CD14-positive monocyte (primary cell): Measurements from ENCODE around the gene ZFAND2B. TPM values are rescaled to one million over a fixed set of nuclear protein-coding genes. Genes with fewer than 3 reads are reported as not detected.

Source experiments
- DNase-seq, 3 donors: peaks; one replicate each; pipeline ENCODE4 v3.0.0-alpha.2; 2011 to 2022
- H2AFZ ChIP-seq: 2 replicates; pipeline ENCODE4 v1.6.0; 2012; ENCODE audit warnings: mild to moderate bottlenecking, low read depth, low read length, inconsistent platforms; ENCODE audit not compliant: insufficient read depth, poor library complexity, severe bottlenecking
- H3K27ac ChIP-seq, 2 donors: 1 replicate in 1 of 2; 2 replicates in 1 of 2; pipeline ENCODE4 v1.5.1; 2012 to 2013; ENCODE audit warnings: low read length in 2 of 2, control low read depth in 1 of 2, inconsistent platforms in 1 of 2, low read depth in 1 of 2, mild to moderate bottlenecking in 1 of 2
- H3K27me3 ChIP-seq, 2 donors: one replicate each; pipeline versions ENCODE4 v1.6.0 to v1.6.1; 2011 to 2013; ENCODE audit warnings: low read length in 2 of 2; ENCODE audit not compliant: control insufficient read depth in 2 of 2, insufficient read depth in 2 of 2
- H3K36me3 ChIP-seq, 2 donors: replicated peaks in 1 of 2; 1 replicate in 1 of 2; 2 replicates in 1 of 2; pipeline versions ENCODE4 v1.5.1 to v1.6.1; 2012 to 2013; ENCODE audit warnings: low read length in 2 of 2, control low read depth in 1 of 2, inconsistent platforms in 1 of 2, mild to moderate bottlenecking in 1 of 2; ENCODE audit not compliant: insufficient read depth in 2 of 2, control insufficient read depth in 1 of 2
- H3K4me1 ChIP-seq, 2 donors: 1 replicate in 1 of 2; 2 replicates in 1 of 2; pipeline versions ENCODE4 v1.5.1 to v1.6.1; 2012 to 2013; ENCODE audit warnings: low read length in 2 of 2, control low read depth in 1 of 2, inconsistent platforms in 1 of 2, mild to moderate bottlenecking in 1 of 2, moderate library complexity in 1 of 2; ENCODE audit not compliant: insufficient read depth in 2 of 2, control insufficient read depth in 1 of 2
- H3K4me2 ChIP-seq: replicated peaks from 2 replicates; pipeline ENCODE3; 2012; ENCODE audit warnings: low read length, moderate library complexity, mild to moderate bottlenecking; ENCODE audit not compliant: poor library complexity, severe bottlenecking; ENCODE audit errors: extremely low read depth
- H3K4me3 ChIP-seq, 3 experiments: fragments of 200-600 bp in 1 of 3; sonication (generic) in 1 of 3; replicated peaks in 1 of 3; 1 replicate in 2 of 3; 2 replicates in 1 of 3; pipeline ENCODE4 v1.5.1; 2011 to 2013; ENCODE audit warnings: low read length in 3 of 3, mild to moderate bottlenecking in 3 of 3, control low read depth in 2 of 3, low read depth in 2 of 3, inconsistent platforms in 1 of 3, moderate library complexity in 1 of 3
- H3K79me2 ChIP-seq: 2 replicates; pipeline ENCODE4 v1.6.0; 2012; ENCODE audit warnings: mild to moderate bottlenecking, control low read depth, inconsistent platforms, low read length, moderate library complexity; ENCODE audit not compliant: insufficient read depth
- H3K9ac ChIP-seq: 2 replicates; pipeline ENCODE4 v1.6.0; 2017; ENCODE audit warnings: low read length, mild to moderate bottlenecking; ENCODE audit not compliant: insufficient read depth, poor library complexity, severe bottlenecking
- H3K9me3 ChIP-seq, 2 donors: replicated peaks in 1 of 2; 1 replicate in 1 of 2; 2 replicates in 1 of 2; pipeline versions ENCODE4 v1.5.1 to v1.6.1; 2012 to 2013; ENCODE audit warnings: low read length in 2 of 2, control low read depth in 1 of 2; ENCODE audit not compliant: control insufficient read depth in 1 of 2, insufficient read depth in 1 of 2
- H4K20me1 ChIP-seq: 2 replicates; pipeline ENCODE4 v1.6.0; 2012; ENCODE audit warnings: mild to moderate bottlenecking, low read length, control low read depth, moderate library complexity; ENCODE audit not compliant: insufficient read depth
- H3K27ac Mint-ChIP-seq, 7 donors: one replicate each; pipeline ENCODE4 v1.8.0; 2020; ENCODE audit warnings: mild to moderate bottlenecking in 7 of 7, mixed read lengths in 7 of 7, moderate library complexity in 6 of 7, inconsistent platforms in 2 of 7
- H3K27me3 Mint-ChIP-seq, 3 donors: one replicate each; pipeline ENCODE4 v1.8.0; 2021 to 2022; ENCODE audit warnings: low read depth in 3 of 3, mild to moderate bottlenecking in 3 of 3, mixed read lengths in 3 of 3, moderate library complexity in 3 of 3, inconsistent platforms in 1 of 3
- H3K36me3 Mint-ChIP-seq, 2 donors: one replicate each; pipeline ENCODE4 v1.8.0; 2020; ENCODE audit warnings: mixed read lengths in 2 of 2, inconsistent platforms in 1 of 2, mild to moderate bottlenecking in 1 of 2
- H3K4me1 Mint-ChIP-seq: one replicate; pipeline ENCODE4 v1.8.0; 2020; ENCODE audit warnings: mild to moderate bottlenecking, mixed read lengths
- H3K4me3 Mint-ChIP-seq, 2 donors: one replicate each; pipeline ENCODE4 v1.8.0; 2020; ENCODE audit warnings: mild to moderate bottlenecking in 2 of 2, mixed read lengths in 2 of 2, moderate library complexity in 1 of 2
- H3K9me3 Mint-ChIP-seq, 7 donors: one replicate each; pipeline ENCODE4 v1.8.0; 2020 to 2022; ENCODE audit warnings: mixed read lengths in 7 of 7, mild to moderate bottlenecking in 6 of 7, moderate library complexity in 6 of 7, inconsistent platforms in 2 of 7
- WGBS: methylation state at CpG from one replicate; pipeline ENCODE4 v1.1.5; 2013; ENCODE audit warnings: missing lambda C conversion rate; ENCODE audit not compliant: insufficient coverage; 5-methylcytosine and 5-hydroxymethylcytosine counted together
- intact Hi-C, 2 donors: fragments of 100-400 bp; cut with micrococcal nuclease; formaldehyde crosslinking; loops; one replicate each; pipeline versions ENCODE4 v1.15.0 to v1.15.1; 2023
- polyA minus RNA-seq: library from RNA; depleted of rRNA, polyadenylated mRNA; stranded (reverse); fragments of >200 nt; gene quantifications from 2 replicates; pipeline ENCODE4 v1.2.3, GENCODE V29; 2012
- polyA plus RNA-seq, 3 donors: library from polyadenylated mRNA; depleted of rRNA in 1 of 3; unstranded in 2 of 3; stranded (reverse) in 1 of 3; fragments of 300-500 nt in 2 of 3; fragments of >200 nt in 1 of 3; fragmentation: Illumina TruSeq in 2 of 3; gene quantifications; 1 replicate in 2 of 3; 2 replicates in 1 of 3; pipeline ENCODE4 v1.2.3, GENCODE V29; 2012 to 2021
- total RNA-seq, 12 experiments: library from RNA in 1 of 12; stranded (reverse) in 1 of 12; fragments of 120-200 nt in 1 of 12; gene quantifications; one replicate each; pipeline ENCODE4 v1.2.4 and lab custom pipeline; 2013 to 2026; ENCODE audit warnings: mixed read lengths in 6 of 12, inconsistent platforms in 1 of 12
- TF ChIP-seq, protein P1 (sequence below): fragments of 200-600 bp; IDR thresholded peaks from one replicate; pipeline ENCODE4 v1.8.0; 2022; ENCODE audit warnings: antibody characterized with exemption, mild to moderate bottlenecking

ZFAND2B gene, protein sequence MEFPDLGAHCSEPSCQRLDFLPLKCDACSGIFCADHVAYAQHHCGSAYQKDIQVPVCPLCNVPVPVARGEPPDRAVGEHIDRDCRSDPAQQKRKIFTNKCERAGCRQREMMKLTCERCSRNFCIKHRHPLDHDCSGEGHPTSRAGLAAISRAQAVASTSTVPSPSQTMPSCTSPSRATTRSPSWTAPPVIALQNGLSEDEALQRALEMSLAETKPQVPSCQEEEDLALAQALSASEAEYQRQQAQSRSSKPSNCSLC
- total RNA-seq (2013): 62.5 TPM
- polyA plus RNA-seq: 10 to 100 TPM; 45.7 to 98.9 (median 53.2) TPM
- 23.4 and 38.6 TPM in 2 replicates for polyA minus RNA-seq
- 11.1 to 27.4 (median 17.2) reads per million in 11 experiments for total RNA-seq (lab: John Stamatoyannopoulos, UW)

- Histone ChIP-seq H3K9me3 (peaks cover 0 to 4% of the 10 kb centered on the region in 2 donors), H3K79me2 (no peaks in the 10 kb centered on the region), H3K36me3 (peaks cover 16 to 31% of the 10 kb centered on the region in 2 donors), H3K4me2 (peak within 1 kb of the TSS; percentile 91), H4K20me1 (peaks cover 10% of the 10 kb centered on the region), H3K27me3 (no peaks in the 10 kb centered on the region), H2AFZ (peak within 1 kb of the TSS; percentile 93), H3K27ac (peak within 1 kb of the TSS; percentile 79 to 91), H3K4me1 (peaks cover 19 to 21% of the 10 kb centered on the region in 2 donors), H3K4me3 (peak within 1 kb of the TSS; percentile 78 to 85 (median 83)), H3K9ac (peak within 1 kb of the TSS; percentile 78)
- H3K27me3 Mint-ChIP-seq: peaks cover 2 to 3% (median 2%) of the 10 kb centered on the region in 3 donors
- WGBS: under 1% methylated on average over 62 of the region's 76 CpGs
- intact Hi-C loops: loop anchor here in 1 of 2 donors (2.0 kb wide), 1 partner anchor 28 kb away; the partner anchor contains the start of gene RETREG2
- peak within 1 kb of the TSS; percentile 87 to 96 (median 92) for H3K27ac Mint-ChIP-seq
- peaks cover 2 to 8% (median 4%) of the 10 kb centered on the region in 7 donors for H3K9me3 Mint-ChIP-seq
- peak within 1 kb of the TSS; percentile 86 to 98 for H3K4me3 Mint-ChIP-seq
- TF ChIP-seq, protein P1, sequence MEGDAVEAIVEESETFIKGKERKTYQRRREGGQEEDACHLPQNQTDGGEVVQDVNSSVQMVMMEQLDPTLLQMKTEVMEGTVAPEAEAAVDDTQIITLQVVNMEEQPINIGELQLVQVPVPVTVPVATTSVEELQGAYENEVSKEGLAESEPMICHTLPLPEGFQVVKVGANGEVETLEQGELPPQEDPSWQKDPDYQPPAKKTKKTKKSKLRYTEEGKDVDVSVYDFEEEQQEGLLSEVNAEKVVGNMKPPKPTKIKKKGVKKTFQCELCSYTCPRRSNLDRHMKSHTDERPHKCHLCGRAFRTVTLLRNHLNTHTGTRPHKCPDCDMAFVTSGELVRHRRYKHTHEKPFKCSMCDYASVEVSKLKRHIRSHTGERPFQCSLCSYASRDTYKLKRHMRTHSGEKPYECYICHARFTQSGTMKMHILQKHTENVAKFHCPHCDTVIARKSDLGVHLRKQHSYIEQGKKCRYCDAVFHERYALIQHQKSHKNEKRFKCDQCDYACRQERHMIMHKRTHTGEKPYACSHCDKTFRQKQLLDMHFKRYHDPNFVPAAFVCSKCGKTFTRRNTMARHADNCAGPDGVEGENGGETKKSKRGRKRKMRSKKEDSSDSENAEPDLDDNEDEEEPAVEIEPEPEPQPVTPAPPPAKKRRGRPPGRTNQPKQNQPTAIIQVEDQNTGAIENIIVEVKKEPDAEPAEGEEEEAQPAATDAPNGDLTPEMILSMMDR: no peak
- DNase-seq: peak; percentile 87 to 91 (median 88)
- peaks cover 26 to 33% of the 10 kb centered on the region in 2 donors for H3K36me3 Mint-ChIP-seq
- peaks cover 39% of the 10 kb centered on the region for H3K4me1 Mint-ChIP-seq
These were observed at the start of gene ZFAND2B for GRCh38 chr2:219206328-219207133. Gene ZFAND2B, plus strand, starts transcription at chr2:219206782. Its CDS starts 206 bp downstream, at chr2:219206988.

GRCh38 chr2:219157396-219157795 lies 49.2 kb upstream of the ZFAND2B start:
- Histone ChIP-seq H4K20me1 (no peaks in the 10 kb centered on the region), H3K36me3 (peaks cover 22 to 38% of the 10 kb centered on the region in 2 donors), H2AFZ (no peak overlapping the region), H3K79me2 (no peaks in the 10 kb centered on the region), H3K9me3 (no peaks in the 10 kb centered on the region), H3K4me3 (no peak overlapping the region), H3K9ac (no peak overlapping the region), H3K27me3 (no peaks in the 10 kb centered on the region), H3K4me2 (no peak overlapping the region), H3K4me1 (peaks cover 15 to 18% of the 10 kb centered on the region in 2 donors), H3K27ac (no peak overlapping the region)
- TF ChIP-seq, protein P1: no peak
- Mint-ChIP-seq H3K27me3 (peaks cover 0 to 3% (median 2%) of the 10 kb centered on the region in 3 donors), H3K36me3 (peaks cover 27 to 43% of the 10 kb centered on the region in 2 donors), H3K4me3 (no peak overlapping the region), H3K9me3 (no peaks in the 10 kb centered on the region), H3K27ac (peak overlapping the region in 1 of 7 donors; percentile 8), H3K4me1 (peaks cover 15% of the 10 kb centered on the region)
- intact Hi-C loops: loop anchor here in 1 of 2 donors (10.0 kb wide), 1 partner anchor 163 kb away; the partner anchor contains the start of gene CRYBA2
- 95% methylated on average over 4 of the region's 8 CpGs for WGBS
- no peak for DNase-seq
